Measurements from ENCODE around the gene KRT72.

KRT72 gene

DNA sequence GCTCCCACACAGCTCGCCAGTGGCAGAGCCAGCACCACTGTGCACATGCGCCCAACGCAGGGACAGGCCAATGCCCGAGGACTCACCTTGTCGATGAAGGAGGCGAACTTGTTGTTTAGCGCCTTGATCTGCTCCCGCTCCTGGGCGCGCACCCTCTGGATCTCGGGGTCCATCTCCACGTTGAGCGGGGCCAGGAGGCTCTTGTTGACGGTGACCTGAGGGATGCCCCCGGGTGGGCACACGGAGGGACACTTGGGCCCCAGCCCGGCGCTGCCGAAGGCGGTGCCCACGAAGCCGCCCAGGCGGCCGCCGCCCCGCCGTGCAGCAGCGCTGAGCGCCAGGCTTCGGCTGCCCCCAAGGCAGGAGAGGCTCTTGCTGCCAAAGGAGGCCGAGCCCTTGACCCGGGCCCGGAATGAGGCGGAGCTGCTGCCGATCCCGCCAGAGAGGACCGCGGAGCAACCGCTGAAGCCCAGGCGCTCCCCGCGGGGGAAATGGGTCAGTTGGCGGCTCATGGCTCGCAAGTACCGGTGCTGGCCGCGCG lies at the start of gene KRT72:
KRT72 (minus strand) TSS at position 523 of the 541 bp plus-strand sequence; CDS start at position 512, 11 bp downstream.
- H3K4me3 ChIP-seq (ENCODE audit: low read depth, low read length), result no peak within 1 kb of the TSS
- TF ChIP-seq, protein P1, sequence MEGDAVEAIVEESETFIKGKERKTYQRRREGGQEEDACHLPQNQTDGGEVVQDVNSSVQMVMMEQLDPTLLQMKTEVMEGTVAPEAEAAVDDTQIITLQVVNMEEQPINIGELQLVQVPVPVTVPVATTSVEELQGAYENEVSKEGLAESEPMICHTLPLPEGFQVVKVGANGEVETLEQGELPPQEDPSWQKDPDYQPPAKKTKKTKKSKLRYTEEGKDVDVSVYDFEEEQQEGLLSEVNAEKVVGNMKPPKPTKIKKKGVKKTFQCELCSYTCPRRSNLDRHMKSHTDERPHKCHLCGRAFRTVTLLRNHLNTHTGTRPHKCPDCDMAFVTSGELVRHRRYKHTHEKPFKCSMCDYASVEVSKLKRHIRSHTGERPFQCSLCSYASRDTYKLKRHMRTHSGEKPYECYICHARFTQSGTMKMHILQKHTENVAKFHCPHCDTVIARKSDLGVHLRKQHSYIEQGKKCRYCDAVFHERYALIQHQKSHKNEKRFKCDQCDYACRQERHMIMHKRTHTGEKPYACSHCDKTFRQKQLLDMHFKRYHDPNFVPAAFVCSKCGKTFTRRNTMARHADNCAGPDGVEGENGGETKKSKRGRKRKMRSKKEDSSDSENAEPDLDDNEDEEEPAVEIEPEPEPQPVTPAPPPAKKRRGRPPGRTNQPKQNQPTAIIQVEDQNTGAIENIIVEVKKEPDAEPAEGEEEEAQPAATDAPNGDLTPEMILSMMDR (IDR thresholded peaks at IDR 0.05; ENCODE audit: insufficient read depth, low read depth, low read length, missing control alignments), result no peak
- no peak for DNase-seq (ENCODE audit: low read depth)

DNA sequence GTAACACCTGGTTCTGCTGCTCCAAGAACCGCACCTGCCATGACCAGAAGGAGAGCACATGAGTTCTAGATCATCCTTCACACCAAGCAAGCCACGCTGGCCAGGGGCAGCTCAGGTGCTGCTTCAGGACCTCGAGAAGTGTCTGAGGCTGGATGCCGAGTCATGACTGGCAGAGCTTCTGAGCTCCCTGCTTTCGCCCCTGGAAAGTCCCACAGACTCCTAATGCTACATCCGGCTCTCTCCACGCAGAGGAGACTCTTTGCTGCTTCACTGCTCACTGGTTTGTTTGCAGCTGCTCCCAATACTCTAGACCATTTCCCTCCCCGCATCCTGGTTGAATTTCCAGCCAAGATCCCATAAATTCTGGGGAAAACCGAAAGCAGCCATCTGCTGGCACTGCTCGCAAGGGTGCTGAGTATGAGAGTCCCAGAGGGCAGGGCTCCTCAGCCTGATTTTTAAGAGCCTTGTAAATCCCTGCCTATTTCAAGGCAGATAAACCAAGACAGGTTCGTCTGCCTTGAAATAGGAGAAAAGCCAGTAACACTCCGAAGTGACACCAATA lies 49.3 kb upstream of the KRT72 start:
- DNase-seq (ENCODE audit: low read depth), result peak; percentile 9

DNA sequence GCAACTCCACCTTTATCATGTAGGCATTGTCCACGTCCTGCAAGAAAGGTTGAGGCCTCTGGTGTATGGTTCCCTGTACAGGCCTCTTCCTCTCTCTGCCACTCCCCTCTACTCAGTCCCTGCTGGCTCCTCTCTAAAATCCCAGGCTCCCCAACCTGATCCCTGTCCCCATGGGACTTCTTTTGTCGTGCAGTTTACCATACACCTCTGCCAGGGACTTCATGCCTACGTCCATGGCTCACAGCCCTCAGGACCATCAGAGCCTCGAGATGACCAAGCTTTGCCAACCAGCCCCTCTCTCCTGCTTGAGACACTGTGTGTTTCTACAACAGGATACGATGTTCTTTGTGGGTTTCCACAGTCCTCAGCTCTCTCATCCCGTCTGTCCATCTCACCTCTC lies 47.8 kb upstream of the KRT72 start:
- no peak overlapping the region for H3K4me3 ChIP-seq (ENCODE audit: low read depth, low read length)
- DNase-seq (ENCODE audit: low read depth), result no peak
- TF ChIP-seq, protein P1 (IDR thresholded peaks at IDR 0.05; ENCODE audit: insufficient read depth, low read depth, low read length, missing control alignments), result no peak

More for the DNA sequence above, 49.3 kb upstream of the KRT72 start:
- TF ChIP-seq, protein P1 (IDR thresholded peaks at IDR 0.05; ENCODE audit: insufficient read depth, low read depth, low read length, missing control alignments), result no peak
- no peak overlapping the region for H3K4me3 ChIP-seq (ENCODE audit: low read depth, low read length)

DNA sequence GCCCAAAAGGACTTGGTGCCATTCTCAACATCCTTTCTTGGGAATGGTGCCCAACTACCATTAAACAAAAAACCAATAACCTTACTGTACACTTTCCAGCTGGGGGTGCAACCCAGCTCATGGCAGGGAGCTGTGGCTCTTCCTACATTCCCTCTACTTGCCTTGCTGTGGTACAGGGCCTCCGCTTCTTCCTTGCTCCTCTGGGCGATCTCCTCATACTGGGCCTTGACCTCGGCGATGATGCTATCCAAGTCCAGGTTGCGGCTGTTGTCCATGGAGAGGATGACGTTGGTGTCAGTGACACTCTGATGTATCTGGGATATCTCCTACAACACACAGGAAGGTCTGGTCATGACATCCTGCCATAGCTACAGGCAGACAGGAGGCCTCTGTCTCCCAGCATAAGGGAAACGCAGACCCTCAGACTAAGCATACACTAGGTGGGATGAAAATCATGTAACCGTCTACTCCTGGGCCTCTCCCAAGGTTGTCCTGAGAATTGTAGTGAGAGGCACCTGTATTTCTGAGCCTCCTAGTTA lies 46.8 kb upstream of the KRT72 start:
- TF ChIP-seq, protein P1 (IDR thresholded peaks at IDR 0.05; ENCODE audit: insufficient read depth, low read depth, low read length, missing control alignments), result no peak
- no peak overlapping the region for H3K4me3 ChIP-seq (ENCODE audit: low read depth, low read length)
- no peak for DNase-seq (ENCODE audit: low read depth)

DNA sequence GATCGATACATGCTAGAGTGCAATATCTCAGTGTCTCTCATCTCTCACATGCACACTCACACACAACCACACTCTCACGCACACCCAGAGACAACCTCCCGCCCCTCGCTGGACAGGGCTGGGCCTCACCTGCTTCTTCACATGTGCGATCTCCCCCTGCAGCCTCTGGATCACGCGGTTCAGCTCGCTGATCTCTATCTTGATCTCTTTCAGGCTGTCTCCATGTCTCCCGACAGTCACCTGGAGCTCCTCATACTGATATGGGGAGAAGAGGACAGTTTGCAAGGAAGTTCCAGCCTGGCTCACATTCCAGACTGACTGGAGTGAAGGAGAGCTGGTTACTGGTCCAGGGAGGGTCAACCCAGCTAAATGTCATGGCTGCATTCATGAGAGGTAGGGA lies 46.3 kb upstream of the KRT72 start:
- TF ChIP-seq, protein P1 (IDR thresholded peaks at IDR 0.05; ENCODE audit: insufficient read depth, low read depth, low read length, missing control alignments), result no peak
- no peak overlapping the region for H3K4me3 ChIP-seq (ENCODE audit: low read depth, low read length)
- no peak for DNase-seq (ENCODE audit: low read depth)

DNA sequence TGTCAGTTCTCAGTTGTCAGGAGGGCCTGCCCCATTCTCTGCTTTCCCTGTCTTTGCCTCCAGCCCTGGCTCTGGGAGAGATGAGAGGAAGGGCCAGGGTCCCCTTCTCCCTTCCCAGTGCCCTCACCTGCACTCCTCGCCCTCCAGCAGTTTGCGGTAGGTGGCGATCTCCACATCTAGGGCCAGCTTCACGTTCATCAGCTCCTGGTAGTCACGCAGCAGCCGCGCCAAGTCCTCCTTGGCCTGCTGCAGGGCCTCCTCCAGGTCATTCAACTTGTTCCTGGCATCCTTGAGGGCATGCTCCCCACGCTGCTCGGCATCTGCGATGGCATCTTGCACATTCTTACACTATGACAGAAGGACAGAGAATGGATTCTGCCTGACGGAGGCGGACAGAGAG lies 45.4 kb upstream of the KRT72 start:
- H3K4me3 ChIP-seq (ENCODE audit: low read depth, low read length), result no peak overlapping the region
- TF ChIP-seq, protein P1 (IDR thresholded peaks at IDR 0.05; ENCODE audit: insufficient read depth, low read depth, low read length, missing control alignments), result no peak
- no peak for DNase-seq (ENCODE audit: low read depth)

Data from GM12865 (cell line).